Limb (tissue), 2 donors: ENCODE measurements around the gene HOXD8.

Experiments
- DNase-seq, 2 donors: peaks; one replicate each; pipeline ENCODE4 v3.0.0-alpha.2; 2016; ENCODE audit errors: extremely low spot score in 2 of 2

HOXD8 gene

GRCh38 chr2:176145085-176145969 lies 15.8 kb downstream of the HOXD8 start:
- DNase-seq: no peak

- peak in 1 of 2 donors; percentile 32 for DNase-seq
Observed at GRCh38 chr2:176146101-176146500, 16.6 kb downstream of the HOXD8 start.

- no peak for DNase-seq
Observed at GRCh38 chr2:176146645-176147044, 17.1 kb downstream of the HOXD8 start.

- DNase-seq: peak in 1 of 2 donors; percentile 33
Observed at GRCh38 chr2:176147210-176147799, 17.8 kb downstream of the HOXD8 start.

- DNase-seq: peak in 1 of 2 donors; percentile 46
Observed at GRCh38 chr2:176147800-176148496, 18.4 kb downstream of the HOXD8 start.

GRCh38 chr2:176148751-176149421 lies 19.4 kb downstream of the HOXD8 start:
- DNase-seq: peak in 1 of 2 donors; percentile 38

GRCh38 chr2:176149481-176149938 lies 20.0 kb downstream of the HOXD8 start:
- DNase-seq: peak in 1 of 2 donors; percentile 50

GRCh38 chr2:176149939-176150583 lies 20.6 kb downstream of the HOXD8 start:
- DNase-seq: peak in 1 of 2 donors; percentile 30

- DNase-seq: peak in 1 of 2 donors; percentile 34
Observed at GRCh38 chr2:176150584-176151441, 21.3 kb downstream of the HOXD8 start.

- DNase-seq: peak in 1 of 2 donors; percentile 54
Observed at GRCh38 chr2:176151442-176152287, 22.2 kb downstream of the HOXD8 start, which contains the start of gene HOXD4. Gene HOXD4 (plus strand): TSS chr2:176151550. CDS start chr2:176151634, 84 bp downstream.

GRCh38 chr2:176152350-176153181 lies 23.1 kb downstream of the HOXD8 start:
- peak in 1 of 2 donors; percentile 58 for DNase-seq

GRCh38 chr2:176154576-176155252 lies 25.2 kb downstream of the HOXD8 start:
- no peak for DNase-seq

- peak in 1 of 2 donors; percentile 22 for DNase-seq
Observed at GRCh38 chr2:176155356-176156044, 26.0 kb downstream of the HOXD8 start.

GRCh38 chr2:176156301-176156806 lies 26.8 kb downstream of the HOXD8 start:
- DNase-seq: peak in 1 of 2 donors; percentile 47

- DNase-seq: peak in 1 of 2 donors; percentile 66
Observed at GRCh38 chr2:176156807-176157498, 27.4 kb downstream of the HOXD8 start, which contains the start of gene HOXD3. Gene HOXD3 (plus strand): TSS chr2:176157307. CDS start chr2:176169115, 11,808 bp downstream.
